ENCODE data around the gene ITGB2.
"Not testable (repeated sequence)": the region's sequence is repeated elsewhere in the genome, so short reads cannot be mapped to it uniquely, and the experiment has no call there.

The ITGB2 gene

DNA sequence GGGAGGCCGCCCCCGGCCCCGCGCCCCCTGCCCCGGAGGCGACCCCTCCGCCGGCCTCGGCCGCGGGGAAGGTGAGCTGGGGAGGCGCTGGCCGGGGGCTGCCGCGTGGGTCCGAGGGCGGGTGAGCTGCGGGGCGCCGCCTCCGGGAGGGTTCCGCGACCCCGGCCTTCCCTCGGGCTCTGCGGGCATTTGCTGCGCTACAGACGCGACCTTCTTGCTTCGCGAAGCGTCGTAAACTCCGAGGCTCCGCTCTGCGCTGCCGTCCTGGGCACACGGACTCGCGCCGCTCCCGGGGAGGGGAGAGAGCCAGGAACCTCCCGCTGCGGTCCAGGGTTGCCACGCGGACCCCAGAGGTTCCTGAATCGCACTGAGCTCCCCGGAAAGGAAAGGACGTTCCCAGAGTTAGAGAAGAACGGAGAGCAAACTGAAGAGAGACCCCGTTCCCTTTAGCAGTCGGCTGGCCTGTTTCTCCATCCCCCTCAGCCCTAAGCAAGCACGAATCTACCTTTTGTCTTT lies 19.5 kb upstream of the ITGB2 start:
- DNase-seq (ENCODE audit: low spot score) = no peak

DNA sequence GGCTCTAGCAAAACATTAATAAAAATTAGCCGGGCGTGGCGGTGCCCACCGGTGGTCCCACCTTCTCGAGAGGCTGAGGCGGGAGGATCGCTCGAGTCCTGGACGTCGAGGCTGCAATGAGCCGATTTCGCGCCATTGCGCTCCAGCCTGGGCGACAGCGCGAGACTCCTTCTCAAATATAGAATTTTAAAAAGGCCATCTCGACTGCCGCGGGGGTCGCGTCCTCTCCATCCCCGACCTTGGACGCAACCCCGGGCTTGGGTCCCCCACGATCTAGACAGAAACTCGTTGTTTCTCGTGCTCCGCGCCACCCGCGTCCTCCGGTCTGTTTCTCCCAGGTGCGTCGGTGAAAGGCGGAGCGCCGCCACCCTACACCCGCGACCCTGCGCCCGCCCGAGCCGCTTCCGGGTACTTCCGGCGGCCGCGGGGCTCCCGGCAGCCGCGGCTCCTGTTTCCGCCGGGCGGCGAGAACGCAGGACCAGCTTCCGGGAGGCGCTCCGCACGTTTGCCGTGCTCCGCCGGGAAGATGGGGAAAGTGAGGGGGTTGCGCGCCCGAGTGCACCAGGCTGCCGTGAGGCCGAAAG lies 18.9 kb upstream of the ITGB2 start, which contains the start of gene SLX9:
Gene SLX9, plus strand, starts transcription at position 498 of the 584 bp plus-strand sequence. Its CDS starts 29 bp downstream, at position 527.
- DNase-seq (ENCODE audit: low spot score) = peak; percentile 90

DNA sequence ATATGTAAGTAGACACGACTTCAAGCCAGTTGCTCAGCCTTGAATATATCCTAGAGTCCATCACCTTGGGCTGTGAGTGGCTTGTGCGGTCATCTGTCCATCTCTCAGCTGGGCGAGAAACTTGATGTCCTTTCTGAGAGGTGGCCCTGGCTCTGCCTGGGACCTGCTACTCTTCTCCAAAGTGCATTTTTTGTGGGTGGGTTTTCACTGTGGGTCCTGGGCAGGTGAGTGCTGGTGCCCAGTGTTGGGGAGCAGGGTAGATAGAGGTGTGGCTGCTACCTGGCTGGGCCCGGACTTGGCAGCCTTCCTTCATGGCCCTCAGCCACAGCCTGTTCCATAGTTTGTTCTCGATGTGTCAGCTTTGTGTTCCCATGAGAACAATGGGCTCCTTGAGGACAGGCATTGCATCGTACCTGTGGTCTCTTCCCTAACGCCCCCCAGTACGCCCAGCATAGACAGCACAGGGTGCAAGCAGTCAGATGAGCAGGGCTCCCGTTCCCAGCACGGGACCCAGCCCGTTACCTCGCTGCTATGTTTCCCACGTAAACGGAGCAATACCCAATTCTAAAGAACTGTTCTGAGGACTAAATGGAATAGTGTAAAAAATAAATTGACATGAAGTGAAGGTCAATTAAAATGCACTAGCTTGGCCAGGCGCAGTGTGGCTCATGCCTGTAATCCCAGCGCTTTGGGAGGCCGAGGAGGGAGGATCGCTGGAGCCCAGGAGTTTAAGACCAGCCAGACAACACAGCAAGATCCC lies 18.3 kb upstream of the ITGB2 start:
- DNase-seq (ENCODE audit: low spot score) = no peak

DNA sequence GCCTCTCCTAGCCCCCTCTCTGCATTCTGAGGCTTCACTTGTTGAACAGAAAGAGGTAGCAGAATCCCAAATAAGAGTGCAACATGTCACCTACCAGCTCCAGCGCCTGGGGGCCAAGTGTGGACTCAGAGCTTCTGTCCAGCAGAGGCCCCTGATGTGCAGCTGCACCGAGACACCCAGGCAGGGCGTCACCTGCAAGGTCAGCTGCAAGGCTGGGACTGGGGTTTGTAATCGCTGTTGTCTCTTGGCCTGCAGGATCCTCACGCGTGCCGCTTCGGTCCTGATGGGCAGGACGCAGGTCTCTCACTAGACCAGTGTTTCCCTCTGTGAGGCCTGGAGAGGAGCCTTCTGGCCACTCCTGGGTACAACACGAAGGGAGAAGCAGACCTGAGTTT lies 14.8 kb upstream of the ITGB2 start:
- no peak for DNase-seq (ENCODE audit: low spot score)

DNA sequence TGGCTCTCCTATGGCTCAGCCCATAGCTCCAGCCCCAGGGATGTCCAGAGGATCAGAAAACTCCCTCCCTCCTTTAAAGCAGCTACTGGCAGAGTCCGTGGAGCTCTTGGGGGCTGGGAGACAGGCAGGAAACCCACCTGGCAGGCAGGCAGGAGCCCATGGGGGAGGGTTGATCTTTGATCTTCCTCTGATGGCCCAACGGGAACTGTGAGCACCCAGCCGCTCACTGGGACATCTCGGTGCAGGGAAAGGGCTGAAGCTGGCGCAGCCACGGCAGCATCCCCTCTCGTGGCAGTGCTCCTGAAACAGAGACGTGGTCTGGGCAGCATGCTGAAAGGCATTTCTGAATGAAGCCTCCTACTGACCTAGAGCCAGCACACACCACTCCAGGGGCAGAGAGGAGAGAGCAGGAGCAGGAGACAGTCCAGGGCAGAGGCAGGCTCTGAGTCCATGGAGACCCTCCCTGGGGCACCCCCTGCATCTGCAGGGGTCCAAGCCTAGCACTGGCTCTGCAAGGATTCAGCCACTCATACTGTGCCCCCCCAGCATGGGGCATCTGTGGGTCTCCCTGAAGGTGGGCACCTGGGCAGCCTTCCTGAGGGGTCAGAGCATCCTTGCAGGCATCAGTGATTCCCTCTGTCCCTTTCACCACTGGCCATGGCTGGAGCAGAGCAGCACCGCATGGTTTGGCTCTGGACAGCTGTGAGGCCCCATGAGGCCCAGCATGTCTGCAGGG lies 14.3 kb upstream of the ITGB2 start:
- DNase-seq (ENCODE audit: low spot score) = no peak

DNA sequence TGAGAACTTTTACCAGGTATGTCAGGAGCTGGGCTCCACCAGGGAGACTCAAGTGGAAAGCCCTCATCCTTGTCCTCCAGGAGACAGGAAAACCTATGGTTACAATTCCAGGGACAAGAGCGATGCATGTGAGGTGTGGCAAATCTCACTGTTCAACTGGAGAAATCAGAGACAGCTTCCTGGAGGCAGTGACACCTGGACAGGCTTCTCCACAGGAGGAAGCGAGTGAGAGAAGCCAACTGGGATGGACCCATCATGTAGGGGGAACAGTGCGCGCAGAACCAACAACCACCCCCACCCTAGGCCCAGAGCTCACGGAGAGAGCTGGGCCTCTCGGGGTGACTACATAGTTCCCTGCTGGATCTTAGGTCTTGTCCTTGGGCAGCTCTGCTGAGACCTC lies 13.6 kb upstream of the ITGB2 start:
- DNase-seq (ENCODE audit: low spot score) = no peak

DNA sequence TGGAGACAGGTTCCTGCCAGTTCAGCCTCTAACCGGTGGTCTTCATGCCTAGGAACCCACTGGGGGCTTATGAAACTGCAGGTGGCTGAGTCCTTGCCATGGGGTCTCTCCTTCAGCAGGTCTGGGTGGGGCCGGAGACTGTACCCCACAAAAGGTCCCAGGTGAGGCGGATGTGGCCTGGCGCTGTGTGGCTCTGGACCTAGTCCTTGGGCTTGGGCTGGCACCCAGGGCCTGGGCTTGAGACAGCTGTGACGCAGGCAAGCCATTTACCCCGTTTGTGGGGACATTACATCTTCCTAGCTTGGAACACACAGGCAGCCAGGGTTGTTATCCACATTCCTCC lies 13.2 kb upstream of the ITGB2 start:
- no peak for DNase-seq (ENCODE audit: low spot score)

DNA sequence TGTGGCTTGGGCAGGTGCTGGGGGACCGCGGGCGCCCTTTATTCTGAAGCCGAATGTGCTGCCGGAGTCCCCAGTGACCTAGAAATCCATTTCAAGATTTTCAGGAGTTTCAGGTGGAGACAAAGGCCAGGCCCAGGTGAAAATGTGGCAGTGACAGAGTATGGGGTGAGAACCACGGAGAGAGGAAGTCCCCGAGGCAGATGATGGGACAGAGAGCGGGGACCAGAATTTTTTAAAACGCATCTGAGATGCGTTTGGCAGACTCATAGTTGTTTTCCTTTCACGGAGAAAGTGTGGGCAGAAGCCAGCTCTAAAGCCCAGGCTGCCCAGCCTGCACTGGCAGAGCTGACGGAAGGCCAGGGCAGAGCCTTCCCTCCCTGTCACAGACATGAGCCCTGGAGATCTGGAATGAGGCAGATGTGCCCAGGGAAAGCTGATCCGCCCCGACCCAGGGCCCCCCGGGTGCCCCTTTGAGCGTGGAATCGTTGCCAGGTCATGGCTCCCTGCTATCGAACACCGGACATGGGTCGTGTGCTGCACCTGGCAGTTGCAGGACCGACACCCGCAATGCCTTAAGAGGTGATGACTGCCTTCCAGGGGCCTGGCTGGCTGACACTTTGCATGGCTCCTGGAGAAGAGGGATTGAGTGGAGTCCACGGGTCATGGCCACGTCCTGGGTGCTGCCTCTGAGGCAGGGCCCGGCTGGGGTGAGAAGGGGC lies 12.7 kb upstream of the ITGB2 start:
- DNase-seq (ENCODE audit: low spot score) = no peak

DNA sequence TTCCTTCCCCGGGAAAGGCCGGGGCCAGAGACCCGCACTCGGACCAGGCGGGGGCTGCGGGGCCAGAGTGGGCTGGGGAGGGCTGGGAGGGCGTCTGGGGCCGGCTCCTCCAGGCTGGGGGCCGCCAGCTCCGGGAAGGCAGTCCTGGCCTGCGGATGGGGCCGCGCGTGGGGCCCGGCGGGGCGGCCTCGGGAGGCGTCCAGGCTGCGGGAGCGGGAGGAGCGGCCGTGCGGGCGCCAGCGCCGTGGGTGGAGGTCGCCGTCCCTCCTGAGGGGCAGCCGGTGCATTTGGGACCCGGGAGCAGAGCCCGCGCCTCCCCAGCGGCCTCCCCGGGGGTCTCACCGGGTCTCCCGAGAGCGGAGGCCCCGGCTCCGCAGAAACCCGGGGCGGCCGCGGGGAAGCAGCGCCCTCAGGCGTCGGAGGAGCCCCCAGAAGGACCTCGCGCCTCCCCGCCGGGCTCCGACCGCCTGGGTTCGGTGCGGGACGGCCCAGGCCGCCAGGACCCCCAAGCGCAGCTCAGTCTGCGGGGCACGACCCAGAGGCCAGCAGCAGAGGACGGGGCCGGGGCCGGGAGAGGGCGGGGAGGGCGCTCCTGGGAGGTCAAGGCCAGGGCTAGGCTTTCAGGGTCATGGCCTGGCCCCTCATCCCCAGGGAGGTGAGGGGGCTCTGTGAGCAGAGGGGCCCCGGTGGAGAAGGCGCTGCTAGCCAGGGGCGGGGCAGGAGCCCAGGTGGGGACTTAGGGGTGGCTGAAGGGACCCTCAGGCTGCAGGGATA lies 11.9 kb upstream of the ITGB2 start:
- DNase-seq (ENCODE audit: low spot score) = no peak

DNA sequence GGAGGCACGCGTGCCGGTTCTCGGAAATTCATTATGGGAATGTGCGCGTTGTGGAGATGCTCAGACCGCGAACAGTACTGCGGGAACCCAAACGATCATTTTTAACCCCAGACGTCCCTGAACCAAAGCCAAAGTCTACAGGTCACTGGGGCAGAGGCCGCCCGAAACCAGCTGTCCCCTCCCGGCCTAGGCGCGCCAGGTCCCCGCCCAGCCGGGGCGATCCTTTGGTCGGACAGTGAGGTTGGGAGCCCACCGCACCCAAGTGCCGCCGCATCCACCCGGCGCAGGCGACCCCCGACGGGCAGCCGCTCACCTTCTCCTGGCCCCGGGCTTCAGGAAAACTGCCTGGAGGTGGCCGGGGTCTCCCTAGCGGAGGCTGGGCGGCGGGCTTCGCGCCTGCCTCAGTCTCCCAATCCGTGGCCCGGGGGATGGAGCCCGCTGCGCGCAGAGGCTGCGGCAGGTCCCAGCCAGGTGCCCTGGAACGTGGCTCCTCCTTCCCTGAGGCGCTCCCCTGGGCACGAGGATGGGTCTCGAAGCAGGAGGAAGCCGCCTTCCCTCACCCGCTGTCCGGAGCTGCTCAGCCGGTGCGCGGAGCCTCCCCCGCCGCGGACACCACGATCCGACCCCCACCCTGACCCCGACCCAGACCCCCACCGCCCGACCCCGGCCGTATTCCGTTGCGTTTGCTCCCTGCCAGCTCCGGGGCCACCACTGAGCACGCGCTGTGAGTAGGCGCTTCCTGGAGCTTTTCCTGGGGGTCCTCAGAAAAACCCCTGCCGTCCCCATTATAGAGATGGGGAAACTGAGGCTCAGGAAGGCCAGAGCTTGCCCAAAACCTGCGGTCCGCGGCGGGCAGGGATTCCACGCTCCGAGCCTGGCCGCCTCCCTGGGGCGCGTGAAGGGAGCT lies 11.1 kb upstream of the ITGB2 start:
- no peak for DNase-seq (ENCODE audit: low spot score)

DNA sequence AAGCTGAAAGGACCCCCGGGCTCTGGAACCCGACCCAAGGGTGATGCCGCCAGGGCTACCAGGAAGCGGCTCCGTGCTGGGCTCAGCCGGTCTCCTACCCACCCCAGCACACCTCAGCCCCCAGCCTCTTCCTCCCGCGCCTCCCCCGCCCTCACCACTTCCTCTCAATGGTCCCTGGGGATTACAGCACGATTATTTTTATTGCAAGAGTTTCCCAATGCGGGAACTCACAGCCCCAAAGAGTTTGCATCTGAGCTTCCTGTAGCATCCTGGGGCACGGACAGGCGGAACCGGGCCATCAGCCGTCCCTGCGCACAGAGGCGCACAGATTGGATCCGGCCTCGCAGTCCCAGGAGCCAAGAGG lies 10.4 kb upstream of the ITGB2 start:
- DNase-seq (ENCODE audit: low spot score) = no peak

DNA sequence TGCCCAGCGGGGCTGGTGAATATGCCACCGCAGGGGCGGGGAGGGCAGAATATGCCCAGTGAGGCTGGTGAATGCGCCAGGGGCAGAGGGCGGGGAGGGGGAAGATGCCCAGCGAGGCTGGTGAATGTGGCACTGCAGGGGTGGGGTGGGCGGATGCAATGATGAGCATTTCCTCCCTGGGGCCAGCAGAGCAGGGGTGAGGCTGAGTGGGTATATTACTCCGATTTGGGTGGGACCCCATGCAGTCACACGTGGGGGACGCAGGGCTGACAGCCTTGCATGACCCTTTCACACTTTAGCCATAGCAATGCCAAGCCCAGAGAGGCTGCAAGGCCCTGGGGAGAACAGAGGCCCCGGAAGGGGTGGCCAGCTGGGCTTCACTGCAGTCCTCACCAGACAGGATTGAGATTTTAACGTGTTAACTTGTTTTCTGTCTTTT lies 9.9 kb upstream of the ITGB2 start:
- no peak for DNase-seq (ENCODE audit: low spot score)

DNA sequence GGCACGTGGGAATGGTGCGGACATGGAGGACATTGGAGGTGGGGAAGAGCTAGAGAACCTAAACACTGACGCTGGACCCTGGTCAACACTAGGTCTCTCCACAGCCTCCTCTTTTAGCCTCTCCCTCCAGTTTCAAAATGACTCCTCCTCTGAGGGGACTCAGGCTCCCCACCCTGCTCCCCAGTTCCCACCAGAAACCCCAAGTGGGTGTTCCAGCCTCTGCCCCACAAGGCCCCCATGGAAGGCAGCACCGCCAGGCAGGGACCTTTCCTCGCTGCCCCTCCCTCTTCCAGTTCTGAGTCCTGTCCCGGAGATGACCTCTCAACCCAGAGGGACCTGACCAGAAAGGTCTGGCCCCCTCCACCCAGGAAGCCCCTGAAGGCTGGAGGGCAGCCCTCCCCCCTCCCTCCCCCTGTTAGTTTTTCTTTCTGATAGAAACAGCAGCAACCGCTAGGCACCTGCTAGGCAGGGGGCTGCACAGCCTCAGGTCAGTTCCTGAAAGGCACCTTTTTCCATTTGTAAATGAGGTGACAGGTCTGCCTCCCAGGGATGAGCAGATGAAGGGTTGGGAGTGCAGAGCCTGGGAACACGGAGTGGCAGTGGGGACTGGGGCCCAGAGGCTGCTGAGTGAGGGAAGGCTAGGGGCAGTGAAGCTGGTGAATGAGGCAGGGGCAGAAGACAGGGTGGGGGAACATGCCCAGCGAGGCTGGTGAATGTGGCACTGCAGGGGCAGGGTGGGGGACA lies 9.3 kb upstream of the ITGB2 start:
- no peak for DNase-seq (ENCODE audit: low spot score)

DNA sequence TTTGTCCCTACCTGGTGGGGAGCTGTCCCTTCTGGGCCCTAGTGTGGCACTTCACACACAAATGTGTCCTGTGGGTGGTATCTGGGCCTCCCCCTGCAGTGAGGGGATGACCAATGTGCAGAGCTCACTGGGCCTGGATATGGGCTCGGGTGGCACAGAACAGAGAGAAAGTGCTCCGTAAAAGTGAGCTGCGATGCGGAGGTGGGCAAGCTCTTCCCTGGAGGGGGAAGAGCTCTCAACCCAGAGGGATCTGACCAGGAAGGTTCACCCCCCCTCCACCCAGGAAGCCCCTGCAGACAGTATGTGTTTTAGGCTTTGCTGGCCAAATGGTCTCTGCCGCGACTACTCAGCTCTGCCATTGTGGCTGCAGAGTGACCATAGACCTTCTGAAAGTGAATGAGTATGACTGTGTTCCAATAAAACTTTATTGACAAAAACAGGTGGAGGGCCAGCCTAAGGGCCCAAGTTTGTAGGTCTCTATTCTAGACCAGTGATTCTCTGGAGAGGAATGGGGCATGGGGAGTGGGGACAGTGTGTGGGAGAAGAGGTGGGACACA lies 8.6 kb upstream of the ITGB2 start:
- no peak for DNase-seq (ENCODE audit: low spot score)

DNA sequence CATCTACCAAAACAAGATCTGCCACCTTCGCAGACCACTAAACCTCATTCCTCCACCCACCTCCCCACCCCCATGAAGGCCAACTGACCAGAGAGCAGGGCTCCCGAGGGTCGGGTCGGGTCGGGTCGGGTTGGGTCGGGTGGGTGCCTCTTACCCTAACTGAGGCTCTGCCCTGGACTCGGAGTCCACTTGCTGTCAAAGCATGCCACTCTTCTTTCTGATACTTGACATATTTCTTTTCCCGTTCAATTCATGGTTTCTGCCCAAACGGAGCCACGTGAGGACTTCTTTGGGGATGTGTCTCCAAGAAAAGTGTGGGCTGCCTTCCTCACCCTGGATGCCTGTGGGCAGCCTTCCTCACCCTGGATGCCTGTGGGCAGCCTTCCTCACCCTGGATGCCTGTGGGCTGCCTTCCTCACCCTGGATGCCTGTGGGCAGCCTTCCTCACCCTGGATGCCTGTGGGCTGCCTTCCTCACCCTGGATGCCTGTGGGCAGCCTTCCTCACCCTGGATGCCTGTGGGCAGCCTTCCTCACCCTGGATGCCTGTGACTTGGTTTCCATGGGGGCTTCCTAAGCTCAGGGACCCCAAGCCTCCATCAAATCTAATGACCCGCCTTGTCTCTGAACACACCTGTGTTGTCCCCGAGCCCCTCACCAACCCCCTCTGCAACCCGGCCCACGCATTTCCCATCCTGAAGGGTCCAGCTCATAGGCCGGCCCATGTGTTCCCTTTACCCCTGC lies 8.0 kb upstream of the ITGB2 start:
- DNase-seq (ENCODE audit: low spot score) = not testable (repeated sequence)

DNA sequence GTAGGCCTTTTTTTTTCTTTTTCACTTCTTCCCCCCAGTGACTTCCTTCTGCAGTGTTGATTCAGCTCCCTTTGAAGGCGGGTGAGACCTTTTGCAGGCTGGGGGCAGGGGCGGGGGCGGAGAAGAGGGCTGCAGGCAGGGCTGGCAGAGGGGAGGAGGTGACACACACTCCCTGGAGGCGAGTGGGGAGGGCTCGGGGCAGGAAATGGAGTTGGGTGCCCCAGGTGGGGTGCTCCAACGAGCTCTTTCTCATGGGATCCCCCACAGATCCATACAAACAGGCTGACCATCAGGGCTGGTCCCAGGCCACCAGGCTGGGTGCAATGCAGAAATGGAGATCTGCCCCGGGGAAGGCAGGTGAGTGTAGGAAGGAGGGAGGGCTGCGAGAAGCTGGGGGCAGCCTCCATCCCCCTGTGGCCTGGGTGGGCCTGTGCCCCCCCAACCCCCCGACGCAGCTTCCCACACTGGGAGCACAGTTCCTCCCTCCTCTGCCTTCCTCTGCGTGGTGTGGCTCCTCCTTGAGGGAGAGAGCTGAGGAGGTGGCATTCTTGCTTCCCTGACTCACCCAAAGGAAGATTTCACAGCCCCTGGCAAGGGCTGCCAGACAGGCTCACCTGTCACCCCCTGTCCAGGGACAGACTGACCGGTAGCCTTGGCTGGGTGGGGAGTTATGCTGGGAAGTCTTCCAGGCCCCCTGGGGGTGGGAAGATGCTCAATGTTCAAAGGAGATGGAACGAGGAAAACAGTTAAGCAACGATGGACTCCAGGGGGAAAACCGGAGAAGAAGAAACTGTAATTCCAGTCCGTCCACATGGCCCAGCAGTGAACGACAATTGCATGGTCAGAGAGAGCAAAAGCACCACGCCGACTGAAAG lies 7.1 kb upstream of the ITGB2 start:
- no peak for DNase-seq (ENCODE audit: low spot score)

DNA sequence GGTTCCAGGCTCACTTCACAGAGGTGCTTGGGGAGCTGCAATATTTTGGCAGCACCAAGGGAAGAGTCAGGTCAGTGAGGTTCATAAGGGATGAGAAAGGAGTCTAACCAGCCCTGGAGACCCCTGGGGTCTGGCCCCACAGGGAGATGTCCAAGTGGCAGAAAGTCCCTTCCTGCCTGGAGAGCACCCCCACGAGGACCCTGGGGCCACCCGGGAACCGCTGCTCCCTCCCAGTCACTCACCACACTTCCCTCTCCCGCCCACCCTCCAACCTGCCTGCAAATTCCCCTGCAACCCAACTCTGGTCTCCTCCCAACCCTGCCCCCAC lies 6.5 kb upstream of the ITGB2 start:
- DNase-seq (ENCODE audit: low spot score) = no peak
